T1000 (cell line): Measurements from ENCODE around the gene EGFL7.
"Not testable (repeated sequence)": the region's sequence is repeated elsewhere in the genome, so short reads cannot be mapped to it uniquely, and the experiment has no call there.

ENCODE experiments used
- DNase-seq: peaks from one replicate; lab custom pipeline; 2025; ENCODE audit warnings: mixed read lengths; lab: John Stamatoyannopoulos, UW

The EGFL7 gene

GRCh38 chr9:136698635-136699246, 36.0 kb downstream of the EGFL7 start:
- no peak for DNase-seq

- DNase-seq: no peak
Observed at GRCh38 chr9:136700304-136700703, 37.6 kb downstream of the EGFL7 start.

- DNase-seq: no peak
Observed at GRCh38 chr9:136700959-136701667, 38.4 kb downstream of the EGFL7 start.

GRCh38 chr9:136701668-136702053, 38.9 kb downstream of the EGFL7 start:
- no peak for DNase-seq

- no peak for DNase-seq
Observed at GRCh38 chr9:136703276-136703860, 40.7 kb downstream of the EGFL7 start.

GRCh38 chr9:136704741-136705140, 42.0 kb downstream of the EGFL7 start:
- DNase-seq: not testable (repeated sequence)

- no peak for DNase-seq
Observed at GRCh38 chr9:136705564-136705963, 42.8 kb downstream of the EGFL7 start.

- DNase-seq: no peak
Observed at GRCh38 chr9:136707011-136707410, 44.3 kb downstream of the EGFL7 start.

GRCh38 chr9:136707849-136708517, 45.3 kb downstream of the EGFL7 start:
- DNase-seq: no peak

GRCh38 chr9:136709454-136710109, 46.9 kb downstream of the EGFL7 start:
- DNase-seq: no peak

GRCh38 chr9:136710543-136710942, 47.8 kb downstream of the EGFL7 start:
- no peak for DNase-seq

- not testable (repeated sequence) for DNase-seq
Observed at GRCh38 chr9:136711219-136711648, 48.5 kb downstream of the EGFL7 start.

GRCh38 chr9:136711751-136712689, 49.3 kb downstream of the EGFL7 start, which contains the start of gene DIPK1B:
DIPK1B (plus strand) TSS chr9:136712572; CDS start chr9:136712666, 94 bp downstream.
- DNase-seq: no peak

- DNase-seq: no peak
Observed at GRCh38 chr9:136712690-136713544, 50.2 kb downstream of the EGFL7 start.

- no peak for DNase-seq
Observed at GRCh38 chr9:136713550-136713949, 50.8 kb downstream of the EGFL7 start.

- DNase-seq: no peak
Observed at GRCh38 chr9:136714096-136714892, 51.6 kb downstream of the EGFL7 start.

GRCh38 chr9:136714893-136715274, 52.2 kb downstream of the EGFL7 start:
- no peak for DNase-seq

GRCh38 chr9:136717399-136717798, 54.7 kb downstream of the EGFL7 start:
- DNase-seq: no peak
